GM18907 (cell line): ENCODE data around the gene ZSCAN10.

Experiments
- ATAC-seq: cut with Tn5 transposase; IDR thresholded peaks from one replicate; pipeline ENCODE4 v1.9.1; 2021; ENCODE audit warnings: mild to moderate bottlenecking, moderate library complexity; ENCODE audit not compliant: unreplicated experiment

ZSCAN10 gene

GRCh38 chr16:3049921-3050481 lies 49.1 kb downstream of the ZSCAN10 start:
- ATAC-seq = no peak

GRCh38 chr16:3047387-3047720 lies 51.7 kb downstream of the ZSCAN10 start:
- ATAC-seq = no peak

GRCh38 chr16:3046641-3047386 lies 52.3 kb downstream of the ZSCAN10 start:
- no peak for ATAC-seq

- peak; percentile 48 for ATAC-seq
Measured at GRCh38 chr16:3045758-3046640, 53.1 kb downstream of the ZSCAN10 start, which contains the start of gene MMP25. Gene MMP25, plus strand, starts transcription at chr16:3046561. Its CDS starts 357 bp downstream, at chr16:3046918.

GRCh38 chr16:3044708-3045107 lies 54.4 kb downstream of the ZSCAN10 start:
- no peak for ATAC-seq

GRCh38 chr16:3042376-3042775 lies 56.7 kb downstream of the ZSCAN10 start:
- ATAC-seq = no peak

GRCh38 chr16:3038896-3039295 lies 60.2 kb downstream of the ZSCAN10 start:
- no peak for ATAC-seq
